Calu3 (cell line): ENCODE data around the gene CDK6. TPM values are rescaled to one million over a fixed set of nuclear protein-coding genes. Genes with fewer than 3 reads are reported as not detected.
A peak's percentile ranks its signal among the peaks of the same experiment; 100 is the strongest.

Source experiments
- BruUV-seq: library from RNA; stranded (reverse); fragments of 400-500 nt; replicated peaks from 2 replicates; lab custom pipeline; 2021; lab: Mats Ljungman, UMichigan
- CTCF ChIA-PET: fragments of 300-600 bp; sonication (Branson Sonifier 250); formaldehyde crosslinking; loops from one replicate; lab custom pipeline; 2022; ENCODE audit warnings: antibody characterized with exemption; lab: Charles Lee
- DNase-seq: peaks from one replicate; pipeline ENCODE4 v3.0.0; 2022
- H3K27ac Mint-ChIP-seq: one replicate; pipeline ENCODE4 v1.8.0; 2022; ENCODE audit warnings: mixed read lengths; ENCODE audit not compliant: unreplicated experiment
- H3K27me3 Mint-ChIP-seq: one replicate; pipeline ENCODE4 v1.8.0; 2022; ENCODE audit warnings: mixed read lengths; ENCODE audit not compliant: unreplicated experiment
- H3K36me3 Mint-ChIP-seq: one replicate; pipeline ENCODE4 v1.8.0; 2022; ENCODE audit warnings: mild to moderate bottlenecking, moderate library complexity, mixed read lengths; ENCODE audit not compliant: insufficient read depth, unreplicated experiment
- H3K4me1 Mint-ChIP-seq: one replicate; pipeline ENCODE4 v1.8.0; 2022; ENCODE audit warnings: mild to moderate bottlenecking, low read depth, mixed read lengths; ENCODE audit not compliant: unreplicated experiment
- H3K4me3 Mint-ChIP-seq: one replicate; pipeline ENCODE4 v1.8.0; 2022; ENCODE audit warnings: mild to moderate bottlenecking, low read depth, moderate library complexity, mixed read lengths; ENCODE audit not compliant: unreplicated experiment
- H3K9me3 Mint-ChIP-seq: one replicate; pipeline ENCODE4 v1.8.0; 2022; ENCODE audit warnings: low read depth, mixed read lengths; ENCODE audit not compliant: unreplicated experiment
- CTCF ChIP-seq: fragments of 200-600 bp; IDR thresholded peaks from one replicate; pipeline ENCODE4 v1.8.0; 2022; ENCODE audit warnings: antibody characterized with exemption; ENCODE audit not compliant: unreplicated experiment
- intact Hi-C: fragments of 100-400 bp; cut with micrococcal nuclease; formaldehyde crosslinking; loops from one replicate; pipeline ENCODE4 v1.10.0; 2022; ENCODE audit not compliant: unreplicated experiment
- total RNA-seq: library from RNA; stranded (reverse); gene quantifications from 2 replicates; pipeline ENCODE4 v1.2.3, GENCODE V29; 2022

The CDK6 gene
- total RNA-seq, 1 experiment from 2014 or later = 87.9 TPM

DNA sequence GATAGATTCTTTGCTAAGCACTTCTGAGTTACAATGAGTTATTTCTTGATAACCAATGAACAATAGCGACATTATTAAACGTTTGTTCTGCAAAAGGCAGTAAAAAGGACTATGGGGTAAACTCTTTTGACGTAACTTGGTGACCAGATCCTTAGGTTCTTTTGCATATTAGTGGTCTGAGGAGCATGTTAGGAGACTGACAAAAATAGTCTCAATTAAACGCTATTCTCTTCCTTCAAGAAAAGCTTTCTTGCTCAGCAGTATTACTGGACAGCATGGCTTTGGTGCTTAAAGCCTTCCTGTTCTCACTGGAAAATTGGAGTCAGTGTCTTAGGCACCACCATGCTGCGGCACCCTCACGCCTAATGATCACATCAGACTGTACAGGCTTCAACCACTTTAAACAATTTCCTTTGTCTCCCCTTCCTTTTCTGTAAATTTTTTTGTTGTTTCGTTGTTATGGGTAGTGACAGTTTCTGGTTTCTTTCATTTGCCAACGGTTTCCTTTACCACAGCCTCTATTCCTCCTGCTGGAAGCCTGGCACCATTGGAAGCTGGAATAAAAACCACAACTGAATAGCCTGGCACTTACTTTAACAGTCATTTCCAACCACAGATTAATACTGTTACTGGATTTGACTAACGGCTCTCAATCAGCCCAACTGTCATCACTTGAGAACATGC, 197.0 kb downstream of the CDK6 start:
- no peak overlapping the region for H3K4me3 Mint-ChIP-seq
- no peak overlapping the region for H3K27ac Mint-ChIP-seq
- H3K4me1 Mint-ChIP-seq = peaks cover 16% of the 10 kb centered on the region
- intact Hi-C loops = no loop called here
- BruUV-seq = no TSS peak
- no peaks in the 10 kb centered on the region for H3K9me3 Mint-ChIP-seq
- H3K27me3 Mint-ChIP-seq = no peaks in the 10 kb centered on the region
- no peak for DNase-seq
- peaks cover 11% of the 10 kb centered on the region for H3K36me3 Mint-ChIP-seq
- no peak for TF ChIP-seq CTCF
- CTCF ChIA-PET = no interaction called here

GRCh38 chr7:92636018-92636560, 200.3 kb downstream of the CDK6 start:
- TF ChIP-seq CTCF = no peak
- no peaks in the 10 kb centered on the region for H3K9me3 Mint-ChIP-seq
- H3K27ac Mint-ChIP-seq = no peak overlapping the region
- intact Hi-C loops = no loop called here
- H3K36me3 Mint-ChIP-seq = peaks cover 10% of the 10 kb centered on the region
- H3K4me1 Mint-ChIP-seq = peaks cover 11% of the 10 kb centered on the region
- CTCF ChIA-PET = no interaction called here
- no TSS peak for BruUV-seq
- H3K27me3 Mint-ChIP-seq = no peaks in the 10 kb centered on the region
- DNase-seq = no peak
- H3K4me3 Mint-ChIP-seq = no peak overlapping the region

DNA sequence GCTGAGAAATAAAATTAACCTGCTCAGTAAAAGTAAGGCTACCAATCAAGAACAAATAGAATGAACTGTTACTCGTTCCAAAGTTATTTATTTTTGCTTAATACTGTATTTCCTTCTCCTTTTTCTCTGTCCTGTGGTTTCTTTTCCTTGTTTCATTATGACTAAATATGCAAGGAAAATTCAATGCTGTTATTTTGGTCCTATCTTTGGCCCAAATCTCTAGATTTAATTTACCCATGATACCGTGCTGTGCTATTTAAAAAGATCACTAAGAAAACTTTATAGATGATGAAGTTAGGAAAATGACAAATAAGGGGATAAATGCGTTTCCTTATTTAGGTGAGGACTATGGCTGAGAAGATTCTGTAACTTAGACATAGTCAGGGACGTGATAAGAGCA, 200.8 kb downstream of the CDK6 start:
- DNase-seq = no peak
- no peak overlapping the region for H3K4me3 Mint-ChIP-seq
- TF ChIP-seq CTCF = no peak
- H3K4me1 Mint-ChIP-seq = peaks cover 14% of the 10 kb centered on the region
- intact Hi-C loops = no loop called here
- no TSS peak for BruUV-seq
- H3K27ac Mint-ChIP-seq = peak overlapping the region; percentile 67
- no peaks in the 10 kb centered on the region for H3K9me3 Mint-ChIP-seq
- peaks cover 10% of the 10 kb centered on the region for H3K36me3 Mint-ChIP-seq
- CTCF ChIA-PET = interaction anchor here (1.1 kb wide), 1 partner anchor 10 kb away, joined by 4 read pairs; no protein-coding TSS in a partner anchor
- H3K27me3 Mint-ChIP-seq = no peaks in the 10 kb centered on the region

DNA sequence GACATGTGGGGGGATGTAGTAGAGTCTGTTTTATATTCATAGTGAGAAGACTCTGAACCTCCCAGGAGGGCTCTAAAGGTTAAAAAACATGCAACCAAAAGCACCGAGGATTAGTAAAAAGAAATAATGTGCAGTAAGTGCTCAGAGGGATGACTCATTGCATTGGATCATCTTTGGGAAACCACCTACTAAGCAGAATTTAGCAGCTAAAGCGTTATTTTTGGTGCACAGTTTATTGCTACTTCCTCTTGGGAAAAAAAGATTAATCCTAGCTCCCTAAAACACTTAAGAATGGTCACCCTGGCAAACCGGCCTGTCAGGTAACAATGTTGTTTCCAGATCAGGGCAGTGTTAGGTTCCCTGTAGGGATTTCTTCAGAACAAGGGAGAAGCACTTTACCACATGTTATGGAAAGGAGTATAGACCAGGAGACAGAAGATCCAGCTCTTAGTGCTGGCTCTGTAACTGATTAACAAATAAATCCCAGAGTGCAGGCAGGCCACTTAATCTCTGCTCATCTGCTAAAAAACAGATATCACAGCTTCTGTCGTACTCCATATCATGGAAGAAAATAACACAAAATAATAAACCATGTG, 201.4 kb downstream of the CDK6 start:
- no peaks in the 10 kb centered on the region for H3K27me3 Mint-ChIP-seq
- BruUV-seq = no TSS peak
- H3K36me3 Mint-ChIP-seq = peaks cover 15% of the 10 kb centered on the region
- H3K27ac Mint-ChIP-seq = peak overlapping the region; percentile 67
- DNase-seq = peak; percentile 39
- CTCF ChIA-PET = interaction anchor here (0.5 to 1.1 kb wide), 2 partner anchors 10 to 202 kb away, joined by 4 read pairs; partner anchors contain the start of gene CDK6
- intact Hi-C loops = loop anchor here (5.0 kb wide), 2 partner anchors 127 to 192 kb away; no protein-coding TSS in a partner anchor
- no peak for TF ChIP-seq CTCF
- no peaks in the 10 kb centered on the region for H3K9me3 Mint-ChIP-seq
- peaks cover 18% of the 10 kb centered on the region for H3K4me1 Mint-ChIP-seq
- H3K4me3 Mint-ChIP-seq = no peak overlapping the region
